ENCODE data around the gene CDK5RAP1.
"Not testable (repeated sequence)": the region's sequence is repeated elsewhere in the genome, so short reads cannot be mapped to it uniquely, and the experiment has no call there.

Gene CDK5RAP1

GRCh38 chr20:33419140-33419974 is 18.0 kb upstream of the CDK5RAP1 start:
- DNase-seq, result no peak

DNA sequence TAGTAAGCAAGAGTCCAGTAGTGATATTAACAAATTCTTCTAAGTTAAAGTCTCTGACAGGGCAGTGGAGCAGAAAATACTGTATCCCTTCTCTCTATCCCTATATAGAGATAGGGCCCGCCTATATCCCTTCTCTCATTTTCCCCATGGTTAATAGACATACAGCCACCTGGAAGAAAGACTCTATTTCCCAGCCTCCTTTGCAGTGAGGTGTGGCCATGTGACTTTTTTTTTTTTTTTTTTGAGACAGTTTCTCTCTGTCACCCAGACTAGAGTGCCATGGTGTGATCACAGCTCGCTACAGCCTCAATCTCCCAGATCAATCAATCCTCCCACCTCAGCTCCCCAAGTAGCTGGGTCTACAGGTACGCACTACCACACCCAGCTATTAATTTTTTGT is 16.7 kb upstream of the CDK5RAP1 start:
- no peak for DNase-seq

GRCh38 chr20:33415948-33416347 is 14.6 kb upstream of the CDK5RAP1 start:
- DNase-seq, result no peak

GRCh38 chr20:33412484-33412838 is 11.1 kb upstream of the CDK5RAP1 start:
- DNase-seq, result no peak

GRCh38 chr20:33411711-33412483 is 10.6 kb upstream of the CDK5RAP1 start:
- DNase-seq, result no peak

- DNase-seq, result no peak
These were observed 9.9 kb upstream of the CDK5RAP1 start for GRCh38 chr20:33411242-33411641.

DNA sequence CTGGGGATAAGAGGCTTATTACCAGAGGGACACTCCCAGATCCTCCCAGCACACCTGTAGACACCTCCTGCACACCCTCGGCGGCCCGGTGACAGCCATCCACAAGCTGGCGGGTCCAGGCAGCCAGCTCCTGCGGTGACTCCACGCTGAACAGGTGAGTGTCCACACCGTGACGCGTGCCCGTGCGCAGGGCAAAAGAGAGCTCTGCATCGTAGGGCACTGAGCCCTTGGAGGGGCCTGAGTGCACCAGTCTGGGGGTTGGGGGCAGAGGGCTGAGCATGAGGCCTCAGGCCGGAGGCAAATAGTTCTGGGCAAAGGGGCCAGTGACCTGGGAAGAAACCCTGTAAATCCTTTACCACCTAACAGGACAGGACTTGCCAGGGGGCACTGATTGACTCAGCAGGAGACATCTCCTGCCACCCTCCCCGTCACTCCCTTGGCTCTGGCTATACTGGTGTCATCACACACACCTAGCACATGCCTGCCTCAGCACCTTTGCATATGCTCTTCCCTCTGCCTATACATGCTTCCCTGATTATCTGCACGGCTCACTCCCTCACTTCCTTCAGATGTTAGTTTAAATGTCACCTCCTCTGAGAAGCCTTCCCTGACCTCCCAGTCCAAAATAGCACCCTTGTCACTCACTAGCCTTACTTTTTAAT is 8.9 kb upstream of the CDK5RAP1 start:
- no peak for DNase-seq

DNA sequence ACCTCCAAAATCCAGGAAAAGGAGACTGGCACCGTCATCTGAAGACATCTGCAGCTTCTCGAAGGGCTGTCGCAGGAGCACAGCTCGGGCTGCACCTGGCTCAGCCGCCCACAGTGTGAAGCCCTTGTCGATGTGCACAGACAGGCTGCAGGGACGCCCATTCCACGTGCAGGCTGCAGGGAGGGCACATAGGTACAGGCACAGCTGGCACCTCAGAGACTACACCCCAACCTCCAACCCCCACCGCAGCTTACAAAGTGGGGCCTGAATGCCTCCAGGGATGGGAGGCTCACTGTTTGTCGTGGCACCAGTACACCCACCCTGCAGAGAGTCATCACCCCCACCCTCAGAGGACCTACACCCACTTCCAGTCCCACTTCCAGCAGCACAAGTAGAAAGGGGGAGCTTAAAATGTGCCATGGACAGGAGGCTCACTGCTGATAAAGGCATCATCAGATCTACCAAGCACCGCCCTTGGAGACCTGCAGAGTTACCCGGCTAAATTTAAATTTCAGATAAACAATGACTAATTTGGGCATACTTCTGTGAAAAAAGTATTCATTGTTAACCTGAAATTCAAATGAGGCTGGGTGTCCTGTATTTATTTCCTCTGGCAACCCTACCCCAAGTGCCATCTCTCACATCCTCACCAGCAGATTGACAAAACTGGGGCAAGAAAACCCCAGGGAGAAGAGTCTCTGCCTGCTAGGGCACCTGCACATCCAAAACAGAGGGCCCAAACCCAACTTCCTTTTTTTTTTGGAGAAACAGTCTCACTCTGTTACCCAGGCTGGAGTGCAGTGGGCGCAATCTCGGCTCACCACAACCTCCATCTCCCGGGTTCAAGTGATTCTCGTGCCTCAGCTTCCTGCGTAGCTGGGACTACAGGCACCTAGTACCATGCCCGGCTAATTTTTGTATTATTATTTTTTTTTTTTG is 7.7 kb upstream of the CDK5RAP1 start:
- no peak for DNase-seq

DNA sequence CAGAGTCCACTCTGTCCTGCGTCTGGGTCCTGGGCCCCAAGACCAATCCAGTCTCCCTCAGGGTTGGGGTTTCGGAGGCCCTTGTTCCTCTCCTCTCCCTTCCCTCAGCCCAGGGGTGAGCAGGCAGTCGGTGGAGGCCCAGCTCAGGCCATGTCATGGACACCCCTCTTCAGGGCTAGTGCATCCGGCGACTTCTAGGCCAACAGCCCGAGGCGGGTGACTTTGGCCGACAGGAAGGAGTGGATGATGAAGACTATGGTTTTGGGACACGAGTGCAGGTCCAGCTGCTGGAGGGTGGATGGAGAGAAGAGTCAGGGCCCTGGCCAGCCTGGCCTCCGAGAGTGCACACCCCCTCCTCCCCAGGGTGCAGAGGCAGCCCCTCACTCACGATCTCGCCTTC is 7.0 kb upstream of the CDK5RAP1 start:
- DNase-seq, result no peak

GRCh38 chr20:33407796-33408195 is 6.5 kb upstream of the CDK5RAP1 start:
- no peak for DNase-seq

- no peak for DNase-seq
These were observed 5.9 kb upstream of the CDK5RAP1 start for GRCh38 chr20:33407251-33407650.

DNA sequence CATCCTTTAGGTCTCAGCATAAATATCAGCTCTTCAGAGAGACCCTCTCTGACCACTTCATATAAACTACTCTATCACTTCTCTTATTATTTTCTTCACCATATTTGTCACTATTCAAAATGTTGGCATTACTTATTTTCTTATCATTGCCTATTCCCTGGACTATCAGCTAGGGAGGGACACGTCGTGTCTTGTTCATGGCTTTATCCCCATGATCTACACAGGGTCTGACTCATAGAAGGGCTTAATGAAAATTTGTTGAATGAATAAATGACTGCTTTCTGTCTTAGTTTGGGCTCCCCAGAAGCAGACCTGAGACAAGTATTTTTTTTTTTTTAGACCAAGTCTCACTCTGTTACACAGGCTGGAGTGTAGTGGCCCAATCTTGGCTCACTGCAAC is 3.0 kb upstream of the CDK5RAP1 start:
- DNase-seq, result no peak

DNA sequence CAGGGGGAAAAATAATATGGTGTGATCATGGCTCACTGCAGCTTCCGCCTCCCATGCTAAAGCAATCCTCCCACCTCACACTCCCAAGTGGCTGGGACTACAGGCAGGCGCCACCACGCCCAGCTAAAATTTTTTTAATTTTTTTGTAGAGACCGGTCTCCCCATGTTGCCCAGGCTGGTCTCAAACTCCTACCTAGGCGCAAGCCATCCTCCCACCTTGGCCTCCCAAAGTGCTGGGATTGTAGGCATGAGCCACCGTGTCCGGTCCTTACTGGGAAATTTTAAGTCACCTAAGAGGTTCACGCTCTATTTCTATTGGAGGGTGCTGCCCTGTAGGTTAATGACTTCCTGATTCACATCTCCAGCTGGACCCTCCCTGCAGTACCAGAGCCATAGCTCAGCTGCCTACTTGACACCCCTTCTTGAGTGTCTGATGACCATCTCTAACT is 626 bp upstream of the CDK5RAP1 start:
- DNase-seq, result no peak

DNA sequence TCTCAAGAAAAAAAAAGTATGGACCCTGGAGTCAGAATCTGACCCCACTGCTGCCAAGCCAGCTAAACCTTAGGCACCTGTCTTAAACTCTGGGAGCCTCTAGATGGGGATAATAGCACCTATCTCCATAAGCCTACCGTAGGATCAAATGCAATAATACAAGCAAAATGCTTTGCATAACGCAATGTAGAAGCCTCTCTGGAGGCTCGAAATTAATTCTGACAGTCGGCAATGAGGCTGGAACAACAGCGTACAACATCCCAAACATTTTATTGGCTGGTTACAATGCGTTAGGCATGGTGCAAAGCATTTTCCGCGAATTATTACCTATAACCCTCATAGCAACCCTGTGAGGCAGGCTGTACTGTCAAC is 521 bp downstream of the CDK5RAP1 start:
- no peak for DNase-seq

- no peak for DNase-seq
These were observed 1.4 kb downstream of the CDK5RAP1 start for GRCh38 chr20:33399924-33400323.

- DNase-seq, result no peak
These were observed 6.6 kb downstream of the CDK5RAP1 start for GRCh38 chr20:33394718-33395117.

- no peak for DNase-seq
These were observed 7.7 kb downstream of the CDK5RAP1 start for GRCh38 chr20:33393609-33394008.

DNA sequence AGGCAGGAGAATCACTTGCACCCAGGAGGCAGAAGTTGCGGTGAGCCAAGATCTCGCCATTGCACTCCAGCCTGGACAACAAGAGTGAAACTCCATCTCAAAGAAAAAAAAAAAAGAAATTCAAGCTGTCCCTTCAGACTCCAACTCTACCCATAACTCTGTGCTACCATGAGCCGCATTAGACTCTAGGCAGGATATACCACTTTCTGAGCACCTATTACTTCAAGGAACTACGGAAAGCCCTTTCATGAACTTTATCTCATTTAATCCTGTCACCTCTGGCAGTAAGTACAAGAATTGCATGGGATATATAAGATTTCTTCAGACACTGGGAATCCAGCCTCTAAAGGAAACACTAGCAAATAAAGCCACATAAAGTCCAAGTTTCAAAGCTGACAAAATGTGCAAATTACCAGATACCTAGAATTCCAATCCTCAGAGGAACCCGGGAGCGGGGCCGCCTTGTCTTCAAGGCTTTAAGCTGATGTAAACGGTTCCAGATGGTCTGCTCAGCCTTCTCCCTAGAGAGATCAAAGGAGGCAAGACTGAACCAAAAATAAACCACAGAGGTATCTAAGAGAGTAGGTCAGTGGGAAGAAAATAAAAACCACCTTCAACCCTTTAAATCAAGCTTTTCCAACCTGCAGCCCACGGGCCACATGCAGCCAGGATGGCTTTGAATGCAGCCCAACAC is 9.4 kb downstream of the CDK5RAP1 start:
- DNase-seq, result no peak

- DNase-seq, result not testable (repeated sequence)
These were observed 12.0 kb downstream of the CDK5RAP1 start for GRCh38 chr20:33389326-33389725.

GRCh38 chr20:33388268-33388667 is 13.1 kb downstream of the CDK5RAP1 start:
- DNase-seq, result no peak

DNA sequence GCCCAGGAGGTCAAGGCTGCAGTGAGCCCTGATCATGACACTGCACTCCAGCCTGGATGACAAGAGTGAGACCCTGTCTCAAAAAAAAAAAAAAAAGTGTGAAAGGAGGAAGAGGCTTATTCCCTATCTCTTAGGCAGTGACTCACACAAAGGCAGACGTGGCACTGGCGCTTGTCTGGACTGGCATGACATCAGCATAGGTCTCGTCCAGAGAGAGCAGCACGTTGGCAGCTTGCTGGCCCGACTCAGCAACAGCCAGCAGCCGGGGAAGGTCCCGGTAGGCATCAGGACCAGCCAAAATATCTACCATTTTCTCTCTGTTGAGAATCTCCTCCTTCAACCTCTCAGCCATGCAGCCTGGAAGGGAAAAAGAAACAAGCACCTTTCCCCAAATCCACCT is 14.1 kb downstream of the CDK5RAP1 start:
- no peak for DNase-seq

DNA sequence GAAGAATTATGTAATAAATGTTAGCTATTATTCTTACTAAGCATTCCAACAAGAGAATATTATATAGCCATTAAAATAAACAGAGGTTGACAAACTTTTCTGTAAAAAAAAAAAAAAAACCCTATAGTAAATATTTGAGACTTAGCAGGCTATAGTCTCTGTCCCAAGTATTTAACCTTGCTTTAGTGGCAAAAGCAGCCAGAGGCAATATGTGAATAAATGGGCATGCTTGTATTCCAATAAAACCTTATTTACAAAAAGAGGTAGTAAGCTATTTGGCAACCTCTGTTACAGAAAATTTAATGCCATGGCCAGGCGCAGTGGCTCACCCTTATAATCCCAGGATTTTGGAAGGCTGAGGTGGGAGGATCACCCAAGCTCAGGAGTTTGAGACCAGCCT is 14.6 kb downstream of the CDK5RAP1 start:
- DNase-seq, result no peak

Data from activated T-cell treated with anti-CD3 and anti-CD28 coated beads for 4 hours (primary cell).